ENCODE measurements around the gene ZDHHC18.

The ZDHHC18 gene

DNA sequence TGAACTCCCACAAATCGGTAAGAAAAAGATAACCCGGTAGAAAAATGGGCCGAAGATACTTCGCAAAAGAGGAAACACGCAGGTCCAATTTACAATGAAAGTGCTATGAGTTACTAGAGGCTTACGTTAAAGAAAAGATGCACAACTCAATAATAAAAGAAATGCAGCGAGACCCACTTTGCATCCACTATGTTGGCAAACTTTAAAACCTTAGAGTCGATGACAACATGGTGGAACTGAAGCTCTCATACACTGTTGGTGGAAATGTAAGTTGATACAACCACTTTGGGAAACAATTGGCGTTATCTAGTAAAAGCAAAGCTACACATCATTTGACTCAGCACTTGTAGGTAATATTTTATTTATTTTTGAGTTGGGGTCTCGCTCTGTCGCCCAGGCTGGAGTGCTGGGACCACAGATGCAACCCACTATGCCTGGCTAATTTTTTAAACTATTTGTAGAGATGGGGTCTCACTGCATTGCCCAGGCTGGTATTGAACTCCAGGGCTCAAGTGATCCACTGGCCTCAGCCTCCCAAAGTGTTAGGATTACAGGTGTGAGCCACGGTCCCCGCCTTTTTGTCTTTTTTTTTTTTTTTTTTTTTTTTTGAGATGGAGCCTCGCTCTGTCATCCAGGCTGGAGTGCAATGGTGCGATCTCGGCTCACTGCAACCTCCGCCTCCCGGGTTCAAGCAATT lies 74.5 kb downstream of the ZDHHC18 start:
- DNase-seq = no peak

Data from HCEC 1CT (cell line).